Activated effector memory CD4-positive, alpha-beta T cell treated with Interleukin-2 at 50 U/mL for 16 hours (primary cell): ENCODE data around the gene BRAF.
"Not testable (repeated sequence)": the region's sequence is repeated elsewhere in the genome, so short reads cannot be mapped to it uniquely, and the experiment has no call there.

Experiments used
- DNase-seq: peaks from one replicate; pipeline ENCODE4 v3.0.0-alpha.2; 2020

BRAF gene

GRCh38 chr7:140917258-140917657 is 7.5 kb downstream of the BRAF start:
- no peak for DNase-seq

- DNase-seq = no peak
Measured at GRCh38 chr7:140915935-140916555, 8.7 kb downstream of the BRAF start.

GRCh38 chr7:140914083-140914482 is 10.6 kb downstream of the BRAF start:
- no peak for DNase-seq

- DNase-seq = not testable (repeated sequence)
Measured at GRCh38 chr7:140913596-140913928, 11.2 kb downstream of the BRAF start.

DNA sequence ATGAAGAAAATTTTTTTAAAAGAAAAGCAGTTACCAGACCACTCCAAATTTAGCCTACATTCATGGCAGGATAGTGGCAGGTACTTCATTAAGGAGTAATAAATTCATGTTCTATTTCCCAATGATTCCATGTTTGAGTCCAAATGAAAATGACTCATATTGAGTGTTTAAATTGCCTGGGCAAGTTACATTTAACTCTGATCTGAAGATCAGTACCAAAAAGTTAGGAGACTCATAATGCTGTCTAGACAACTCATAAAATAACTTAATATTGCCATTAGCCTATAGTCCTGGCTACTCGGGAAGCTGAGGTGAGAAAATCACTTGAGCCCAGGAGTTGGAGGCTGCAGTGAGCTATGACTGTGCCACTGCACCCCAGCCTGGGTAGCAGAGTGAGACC is 13.0 kb downstream of the BRAF start:
- DNase-seq = no peak

DNA sequence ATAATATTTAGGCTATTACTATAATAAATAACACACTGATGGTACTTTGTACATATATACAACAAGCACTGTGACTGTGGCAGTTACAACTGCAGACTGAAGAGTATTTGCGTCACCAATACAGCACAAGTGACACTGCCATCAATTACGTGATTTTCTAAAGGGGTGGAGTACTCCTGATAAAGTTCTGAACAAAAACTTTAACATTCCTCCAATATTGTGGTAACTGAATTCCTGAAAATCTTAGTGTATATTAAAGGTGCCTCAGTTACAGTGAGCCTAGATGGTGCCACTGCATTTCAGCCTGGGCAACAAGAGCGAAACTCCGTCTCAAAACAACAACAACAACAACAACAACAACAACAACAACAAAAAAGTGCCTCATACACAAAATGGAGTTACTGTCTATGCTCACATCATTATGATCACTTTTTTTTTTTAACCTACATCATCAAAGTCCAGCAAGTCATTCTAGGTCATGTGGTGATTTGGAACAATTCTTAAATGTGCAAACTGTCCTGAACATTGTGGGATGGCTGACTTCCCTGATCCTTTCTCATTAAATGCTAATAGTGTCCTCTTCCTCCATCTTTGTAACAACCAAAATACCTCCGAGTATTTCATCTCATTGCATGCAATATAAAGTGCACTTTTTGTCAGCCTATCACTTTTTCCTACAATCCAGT is 15.1 kb downstream of the BRAF start:
- DNase-seq = no peak

- DNase-seq = no peak
Measured at GRCh38 chr7:140908361-140908760, 16.4 kb downstream of the BRAF start.

DNA sequence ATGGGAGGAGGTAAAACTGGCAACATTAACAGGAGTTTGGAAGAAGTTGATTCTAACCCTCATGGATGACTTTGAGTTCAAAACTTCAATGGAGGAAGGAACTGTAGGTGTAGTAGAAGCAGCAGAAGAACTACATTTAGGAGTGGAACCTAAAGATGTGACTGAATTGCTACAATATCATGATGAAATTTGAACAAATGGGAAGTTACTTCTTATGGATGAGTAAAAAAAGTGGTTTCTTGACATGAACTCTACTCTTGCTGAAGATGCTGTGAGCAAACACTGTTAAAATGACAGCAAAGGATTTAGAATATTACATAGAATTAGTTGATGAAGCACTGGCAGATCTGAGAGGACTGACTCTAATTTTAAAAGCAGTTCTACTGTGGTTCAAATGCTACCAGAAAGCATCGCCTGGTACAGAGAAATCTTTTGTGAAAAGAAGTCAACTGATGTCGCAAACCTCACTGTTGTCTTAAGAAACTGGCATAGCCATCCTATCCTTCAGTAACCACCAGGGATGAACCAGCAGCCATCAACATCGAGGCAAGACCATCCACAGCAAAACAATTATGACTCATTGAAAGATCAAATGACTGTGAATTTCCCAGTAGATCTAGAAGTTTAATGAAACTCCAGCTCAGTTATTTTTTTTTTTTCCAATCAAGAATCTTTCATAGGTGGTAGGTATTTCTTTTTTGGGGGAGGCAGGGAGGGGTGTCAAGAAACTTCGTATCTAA is 20.8 kb downstream of the BRAF start:
- no peak for DNase-seq

DNA sequence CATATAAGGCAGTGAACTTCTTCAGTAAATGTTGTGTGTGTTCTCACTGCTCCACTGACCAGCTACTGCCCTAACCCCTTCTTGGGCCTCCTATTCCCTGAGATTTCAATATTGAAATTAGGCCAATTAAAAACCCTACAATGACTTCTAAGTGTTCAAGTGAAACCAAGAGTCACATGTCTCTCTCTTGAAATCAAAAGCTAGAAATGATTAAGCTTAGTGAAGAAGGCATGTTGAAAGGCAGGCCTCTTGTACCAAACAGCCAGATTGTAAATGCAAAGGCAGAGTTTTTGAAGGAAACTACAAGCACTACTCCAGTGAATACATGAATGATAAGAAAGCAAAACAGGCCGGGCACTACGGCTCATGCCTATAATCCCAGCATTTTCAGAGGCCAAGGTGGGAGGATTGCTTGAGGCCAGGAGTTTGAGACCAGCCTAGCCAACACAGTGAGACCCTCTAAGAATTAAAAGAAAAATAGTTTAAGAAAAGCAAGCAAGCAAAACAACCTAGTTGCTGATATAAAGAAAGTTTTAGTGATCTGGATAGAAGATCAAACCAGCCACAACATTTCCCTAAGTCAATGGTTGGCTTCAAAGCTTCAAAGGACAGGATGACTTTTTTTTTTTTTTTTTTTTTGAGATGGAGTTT is 22.3 kb downstream of the BRAF start:
- no peak for DNase-seq

GRCh38 chr7:140901941-140902302 is 22.8 kb downstream of the BRAF start:
- no peak for DNase-seq

GRCh38 chr7:140899883-140900282 is 24.8 kb downstream of the BRAF start:
- no peak for DNase-seq

GRCh38 chr7:140898786-140899536 is 25.8 kb downstream of the BRAF start:
- no peak for DNase-seq

DNA sequence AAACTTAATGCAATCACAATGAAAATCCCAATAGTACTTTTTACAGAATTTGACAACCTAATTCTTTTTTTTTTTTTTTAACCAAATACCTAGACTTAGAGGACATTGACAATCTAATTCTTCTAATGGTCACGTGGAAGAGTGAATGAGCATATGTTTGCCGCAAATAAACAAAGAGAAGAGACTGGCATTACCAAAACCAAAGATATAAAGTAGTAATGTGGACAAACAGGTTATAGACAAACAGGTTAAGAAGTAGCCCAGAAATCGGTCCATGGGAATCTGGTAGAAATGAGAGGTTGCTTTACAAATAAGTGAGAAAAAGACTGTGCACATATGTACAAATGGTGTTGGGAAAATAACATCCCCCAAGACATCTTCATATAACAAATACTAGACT is 27.7 kb downstream of the BRAF start:
- no peak for DNase-seq

DNA sequence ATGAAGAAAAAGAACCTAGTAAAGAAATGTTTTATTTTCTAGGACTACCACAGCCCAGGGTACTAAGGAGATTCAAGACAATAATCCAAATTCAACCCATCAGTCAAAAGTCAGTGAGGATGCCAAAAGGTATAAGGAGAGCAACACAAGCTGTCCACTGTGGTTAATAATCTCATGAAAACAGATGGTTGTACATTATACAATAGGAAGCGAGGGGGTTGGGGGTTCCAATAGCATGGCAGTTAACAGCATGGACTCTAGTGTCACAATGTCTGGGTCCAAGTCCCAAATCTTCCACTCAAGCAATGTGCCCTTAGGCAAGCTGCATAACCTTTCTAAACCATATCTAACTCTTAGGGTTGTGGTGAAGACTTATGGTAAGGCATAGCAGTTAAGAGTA is 35.1 kb downstream of the BRAF start:
- no peak for DNase-seq

- DNase-seq = no peak
Measured at GRCh38 chr7:140889150-140889549, 35.6 kb downstream of the BRAF start.

DNA sequence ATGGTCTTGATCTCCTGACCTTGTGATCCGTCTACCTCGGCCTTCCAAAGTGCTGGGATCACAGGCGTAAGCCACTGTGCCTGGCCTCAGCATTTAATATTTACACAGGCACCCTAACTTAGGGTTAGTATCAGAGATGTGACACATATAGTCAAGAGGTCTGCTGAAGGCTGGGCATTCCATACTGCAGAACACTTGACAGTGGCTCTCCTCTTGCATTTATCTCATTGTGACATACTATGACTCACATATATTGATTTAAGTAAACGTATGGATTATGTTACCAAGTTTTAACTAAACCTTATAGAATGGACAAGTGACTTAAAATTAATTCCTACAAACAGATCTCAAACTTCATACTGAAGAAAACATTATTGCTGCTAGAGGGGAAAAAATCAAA is 36.6 kb downstream of the BRAF start:
- DNase-seq = no peak

DNA sequence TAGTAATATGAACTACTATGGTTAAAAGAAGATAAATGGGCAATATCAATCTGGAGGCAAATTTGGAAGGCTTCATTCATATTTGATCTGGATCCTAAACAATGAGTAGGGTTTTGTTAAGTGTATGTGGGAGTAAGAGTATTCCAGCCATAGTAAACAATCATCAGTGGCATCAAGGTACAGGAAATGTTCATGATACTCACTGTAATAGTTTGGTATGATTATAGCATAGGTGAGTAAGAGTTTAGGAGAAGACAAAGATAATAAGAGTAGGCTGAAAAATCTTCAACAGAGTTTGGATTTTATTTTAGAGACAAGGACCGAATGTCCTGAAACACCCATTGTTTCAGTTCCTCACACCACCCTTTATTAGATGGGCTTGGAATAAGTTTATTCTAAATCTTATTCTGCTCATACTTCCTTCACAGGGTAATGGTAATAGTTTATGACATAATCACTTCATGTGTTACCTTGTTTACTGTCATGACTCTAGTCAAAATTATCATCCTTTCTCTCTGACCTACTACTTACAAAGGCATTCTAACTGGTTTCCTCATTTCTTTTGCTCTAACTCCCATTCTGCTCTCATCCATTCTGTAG is 38.9 kb downstream of the BRAF start:
- no peak for DNase-seq

DNA sequence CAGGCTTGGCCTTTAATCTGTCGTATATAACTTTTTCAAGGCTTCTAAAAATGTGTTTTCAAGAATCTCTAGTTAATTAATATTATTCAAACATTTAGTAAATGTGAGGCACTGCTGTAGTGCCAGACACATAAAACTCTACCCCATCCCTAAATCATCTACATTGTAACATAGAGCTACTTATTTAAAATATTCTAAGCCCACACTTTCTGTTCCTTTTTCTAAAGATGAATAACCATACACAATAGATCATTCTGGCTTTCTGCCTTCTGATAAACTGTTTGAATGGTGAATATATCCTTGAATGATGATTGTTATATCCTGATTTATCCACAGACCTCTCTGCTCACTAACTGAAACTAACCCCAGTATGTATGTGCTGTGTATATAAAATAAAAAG is 41.4 kb downstream of the BRAF start:
- no peak for DNase-seq

DNA sequence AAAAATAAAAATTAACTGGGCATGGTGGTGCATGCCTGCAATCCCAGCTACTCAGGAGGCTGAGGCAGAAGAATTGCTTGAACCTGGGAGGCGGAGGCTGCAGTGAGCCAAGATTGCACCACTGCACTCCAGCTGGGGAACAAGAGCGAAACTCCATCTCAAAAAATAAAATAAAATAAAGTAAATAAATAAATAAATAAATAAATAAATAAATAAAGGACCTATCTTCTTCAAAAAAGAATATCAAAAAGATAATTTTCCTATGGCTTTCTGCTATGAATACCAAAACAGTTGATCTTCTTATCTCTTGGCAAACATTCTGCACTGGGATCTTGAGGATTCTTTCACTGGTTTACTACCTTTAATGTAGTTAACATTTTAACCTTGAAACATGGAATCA is 41.9 kb downstream of the BRAF start:
- not testable (repeated sequence) for DNase-seq

GRCh38 chr7:140881507-140882228 is 43.1 kb downstream of the BRAF start:
- no peak for DNase-seq

DNA sequence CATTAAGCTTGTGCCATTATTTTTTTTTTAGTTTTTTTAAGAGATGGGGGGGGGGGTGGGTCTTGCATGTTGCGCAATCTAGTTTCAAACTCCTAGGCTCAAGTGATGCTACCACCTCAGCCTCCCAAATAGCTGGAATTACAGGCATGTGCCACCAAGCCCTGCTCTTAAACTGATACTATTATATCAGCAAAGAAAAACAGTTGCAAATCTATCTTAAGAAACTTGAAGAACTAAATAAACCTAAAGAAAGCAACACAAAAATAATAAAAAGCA is 47.5 kb downstream of the BRAF start:
- no peak for DNase-seq

DNA sequence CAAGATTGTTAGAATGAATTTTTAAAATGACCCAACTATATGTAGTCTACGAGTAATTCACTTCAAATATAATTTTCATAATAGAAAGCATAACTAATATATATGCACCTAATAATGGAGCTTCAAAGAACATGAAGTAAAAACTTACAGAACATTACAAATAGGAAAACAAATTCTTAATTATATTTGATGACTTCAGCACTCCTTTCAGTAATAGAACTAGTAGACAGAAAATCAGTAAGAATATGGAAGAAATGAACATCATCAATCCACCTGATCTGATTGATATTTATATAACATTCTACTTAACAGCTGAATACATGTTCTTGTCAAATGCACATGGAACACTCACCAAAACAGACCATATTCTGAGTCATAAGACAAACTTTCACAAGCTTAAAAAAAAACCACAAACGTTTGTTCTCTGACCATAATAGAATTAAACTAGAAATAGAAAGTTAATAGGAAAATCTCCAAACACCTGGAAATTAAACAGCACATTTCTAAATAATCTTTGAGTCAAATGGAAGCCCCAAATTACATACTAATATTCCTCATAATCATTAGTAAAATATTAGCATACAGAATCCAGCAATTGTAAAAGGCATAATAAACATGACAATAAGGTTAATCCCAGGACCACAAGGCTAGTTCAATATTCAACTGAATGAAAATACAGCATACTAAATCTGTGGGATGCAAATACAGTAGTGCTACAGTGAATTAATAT is 48.0 kb downstream of the BRAF start:
- no peak for DNase-seq
